Right forelimb (tissue), 1 donor: ENCODE measurements around the gene ITGAE.

Experiments used
- DNase-seq: peaks from one replicate; pipeline ENCODE4 v3.0.0-alpha.2; 2018

The ITGAE gene

GRCh38 chr17:3690094-3690715, 110.8 kb downstream of the ITGAE start:
- no peak for DNase-seq

- no peak for DNase-seq
Observed at GRCh38 chr17:3689262-3690093, 111.5 kb downstream of the ITGAE start.

- DNase-seq: no peak
Observed at GRCh38 chr17:3688852-3689261, 112.1 kb downstream of the ITGAE start.

GRCh38 chr17:3688027-3688553, 112.9 kb downstream of the ITGAE start:
- no peak for DNase-seq

- no peak for DNase-seq
Observed at GRCh38 chr17:3685174-3685573, 115.8 kb downstream of the ITGAE start.

- DNase-seq: no peak
Observed at GRCh38 chr17:3683054-3683511, 117.9 kb downstream of the ITGAE start.

- no peak for DNase-seq
Observed at GRCh38 chr17:3682033-3682432, 119.0 kb downstream of the ITGAE start.

- DNase-seq: no peak
Observed at GRCh38 chr17:3681565-3681964, 119.4 kb downstream of the ITGAE start.

- no peak for DNase-seq
Observed at GRCh38 chr17:3681057-3681456, 119.9 kb downstream of the ITGAE start.

- no peak for DNase-seq
Observed at GRCh38 chr17:3679531-3680126, 121.4 kb downstream of the ITGAE start.

- DNase-seq: no peak
Observed at GRCh38 chr17:3678821-3679530, 122.0 kb downstream of the ITGAE start.

- no peak for DNase-seq
Observed at GRCh38 chr17:3678095-3678820, 122.7 kb downstream of the ITGAE start.

GRCh38 chr17:3675886-3676285, 125.1 kb downstream of the ITGAE start:
- DNase-seq: no peak

- DNase-seq: no peak
Observed at GRCh38 chr17:3672571-3672970, 128.4 kb downstream of the ITGAE start.

- DNase-seq: no peak
Observed at GRCh38 chr17:3669548-3669947, 131.4 kb downstream of the ITGAE start.

GRCh38 chr17:3669085-3669347, 132.0 kb downstream of the ITGAE start:
- no peak for DNase-seq

GRCh38 chr17:3668279-3669084, 132.5 kb downstream of the ITGAE start, which contains the start of the genes EMC6 and TAX1BP3:
TSS of gene EMC6 (plus strand) at chr17:3668812. CDS start at chr17:3669147, 335 bp downstream.
TSS of gene TAX1BP3 (minus strand) at chr17:3668578. CDS start at chr17:3668526, 52 bp downstream.
- DNase-seq: peak; percentile 99

GRCh38 chr17:3667366-3668278, 133.4 kb downstream of the ITGAE start:
- peak; percentile 96 for DNase-seq

- DNase-seq: no peak
Observed at GRCh38 chr17:3666516-3666915, 134.5 kb downstream of the ITGAE start.

GRCh38 chr17:3665834-3666233, 135.2 kb downstream of the ITGAE start:
- no peak for DNase-seq
